CD1c-positive myeloid dendritic cell (primary cell): ENCODE data around the gene CETN1.

Experiments
- DNase-seq: peaks from one replicate; pipeline ENCODE4 v3.0.0-alpha.2; 2016; ENCODE audit errors: extremely low spot score

The CETN1 gene

DNA sequence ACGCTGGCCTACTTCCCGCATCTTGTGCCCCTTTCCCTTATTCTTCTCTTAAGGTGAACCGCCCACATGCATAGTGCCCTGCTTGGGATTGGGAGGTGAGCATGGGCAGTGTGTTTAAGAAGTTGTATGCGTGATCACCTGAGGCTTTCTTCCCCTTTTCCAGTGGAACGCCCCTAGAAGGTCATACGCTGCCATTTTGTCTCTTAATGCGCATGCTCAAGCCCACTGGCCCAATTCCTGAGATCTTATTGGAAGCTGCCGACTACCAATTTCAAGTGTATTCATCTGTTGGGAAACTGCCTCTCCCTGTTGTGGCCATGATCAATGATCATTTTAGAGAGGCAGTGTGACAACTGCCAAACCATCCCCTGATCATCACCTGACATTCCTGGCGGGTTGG lies 3.3 kb upstream of the CETN1 start:
- DNase-seq, result no peak

GRCh38 chr18:577643-578375 lies 2.4 kb upstream of the CETN1 start:
- no peak for DNase-seq

DNA sequence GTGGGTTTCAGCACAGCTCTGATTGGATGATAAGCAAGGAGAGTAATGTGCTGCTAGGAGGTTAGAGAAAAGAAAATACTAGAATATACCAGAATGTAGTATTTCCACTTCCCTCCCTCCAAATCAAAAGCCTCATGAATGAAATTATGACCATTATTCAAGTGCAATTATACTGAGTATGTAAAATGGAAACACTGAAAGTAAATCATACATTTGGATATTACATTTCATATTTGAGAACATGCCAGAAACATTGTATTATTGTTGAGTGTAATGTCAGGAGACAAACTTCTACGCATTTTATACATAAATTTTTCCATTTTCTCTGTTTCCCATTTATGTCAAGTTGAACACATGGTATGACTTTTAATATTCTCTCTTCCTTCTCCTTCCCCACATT lies 942 bp upstream of the CETN1 start:
- DNase-seq, result no peak

- DNase-seq, result no peak
Observed at GRCh38 chr18:581096-581495, 916 bp downstream of the CETN1 start.

GRCh38 chr18:582465-582864 lies 2.3 kb downstream of the CETN1 start:
- no peak for DNase-seq

DNA sequence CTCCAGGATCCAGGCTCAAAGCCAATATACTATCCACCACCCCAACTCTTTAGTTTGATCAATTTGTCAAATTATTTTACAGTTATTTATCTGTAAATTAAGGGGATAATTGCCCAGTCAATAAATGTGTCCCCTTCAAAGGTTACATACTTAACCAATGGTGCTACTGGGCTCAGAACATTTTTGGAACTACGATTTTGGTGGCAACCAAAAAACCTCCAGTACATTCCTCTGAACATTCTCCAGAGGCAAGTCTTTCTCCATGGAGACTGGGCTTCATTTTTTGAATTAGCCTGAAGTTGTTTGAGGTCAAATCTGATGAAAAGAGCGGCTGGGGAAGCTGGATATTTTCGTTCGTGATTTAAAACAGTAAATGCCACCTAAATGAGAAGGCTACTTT lies 14.9 kb downstream of the CETN1 start:
- no peak for DNase-seq

DNA sequence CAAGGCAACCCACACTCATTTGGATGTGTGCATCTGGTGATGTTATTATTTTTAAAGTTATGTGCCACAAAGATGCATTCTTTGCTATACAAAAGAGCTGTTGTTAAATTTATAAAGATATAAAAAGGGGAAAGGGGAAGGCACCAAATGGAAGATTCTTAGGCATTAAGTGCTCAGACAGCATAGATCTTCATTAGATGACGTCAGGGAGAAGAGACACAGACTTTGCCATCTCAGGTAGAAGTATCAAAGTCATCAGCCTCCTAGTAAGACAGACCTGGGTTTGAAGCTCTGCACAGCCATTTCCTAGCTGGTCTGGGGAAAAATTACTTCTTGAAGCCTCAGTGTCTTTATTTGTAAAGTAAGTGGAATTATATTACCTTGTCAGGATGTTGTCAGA lies 15.4 kb downstream of the CETN1 start:
- DNase-seq, result no peak

- peak; percentile 42 for DNase-seq
Observed at GRCh38 chr18:596288-596881, 16.2 kb downstream of the CETN1 start.

- DNase-seq, result no peak
Observed at GRCh38 chr18:598124-598589, 18.0 kb downstream of the CETN1 start.

- no peak for DNase-seq
Observed at GRCh38 chr18:600107-600506, 19.9 kb downstream of the CETN1 start.

- DNase-seq, result no peak
Observed at GRCh38 chr18:604771-605170, 24.6 kb downstream of the CETN1 start.

DNA sequence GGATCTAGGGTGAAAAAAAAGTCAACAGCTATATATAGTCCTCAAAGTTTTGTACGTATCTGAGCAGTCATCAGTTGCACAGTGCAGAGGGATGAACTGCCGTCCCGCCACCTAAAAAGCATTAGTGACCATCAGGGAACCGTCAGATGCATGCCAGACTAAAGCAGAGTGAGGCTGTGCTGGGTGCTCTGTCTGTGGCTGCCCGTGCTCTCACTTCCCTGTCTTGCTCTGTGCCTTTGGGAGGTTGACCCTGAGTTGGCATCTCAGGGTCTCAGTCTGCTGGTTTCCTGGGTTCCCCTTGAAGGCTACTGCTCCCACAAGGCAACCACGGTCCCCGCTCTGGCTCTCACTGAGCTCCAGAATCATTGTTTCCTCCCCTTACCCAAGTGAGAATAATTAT lies 27.8 kb downstream of the CETN1 start:
- peak; percentile 25 for DNase-seq

DNA sequence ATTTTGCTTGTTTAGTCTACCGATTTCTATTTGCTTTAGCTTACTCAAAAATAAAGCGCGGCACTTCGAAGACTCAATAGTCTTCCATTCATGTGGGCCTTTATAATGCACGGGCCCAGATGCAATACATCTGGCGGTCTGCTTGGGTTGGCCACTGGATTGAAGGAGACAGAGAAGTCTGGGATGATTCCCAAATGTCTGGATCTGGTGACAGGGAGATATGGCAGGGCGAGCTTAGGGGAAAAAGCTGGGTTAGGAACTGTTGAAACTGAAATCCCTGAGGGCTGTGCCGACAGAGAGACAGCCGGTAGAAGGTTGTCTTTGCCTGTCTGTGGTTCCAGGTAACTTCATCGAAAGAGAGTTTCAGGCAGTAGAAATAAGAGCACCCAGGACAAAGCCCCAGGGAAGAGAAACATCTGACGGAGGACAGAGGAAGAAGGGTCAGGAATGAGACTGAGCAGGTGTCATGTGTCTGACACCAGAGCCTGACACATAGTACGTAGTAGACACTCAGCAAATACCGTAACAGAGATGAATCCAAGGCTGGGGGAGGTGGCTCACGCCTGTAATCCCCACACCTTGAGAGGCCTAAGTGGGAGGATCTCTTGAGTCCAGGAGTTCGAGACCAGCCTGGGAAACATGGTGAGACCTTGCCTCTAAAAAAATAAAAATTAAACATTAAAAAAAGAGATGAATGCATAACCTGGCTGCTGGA lies 30.2 kb downstream of the CETN1 start:
- no peak for DNase-seq

DNA sequence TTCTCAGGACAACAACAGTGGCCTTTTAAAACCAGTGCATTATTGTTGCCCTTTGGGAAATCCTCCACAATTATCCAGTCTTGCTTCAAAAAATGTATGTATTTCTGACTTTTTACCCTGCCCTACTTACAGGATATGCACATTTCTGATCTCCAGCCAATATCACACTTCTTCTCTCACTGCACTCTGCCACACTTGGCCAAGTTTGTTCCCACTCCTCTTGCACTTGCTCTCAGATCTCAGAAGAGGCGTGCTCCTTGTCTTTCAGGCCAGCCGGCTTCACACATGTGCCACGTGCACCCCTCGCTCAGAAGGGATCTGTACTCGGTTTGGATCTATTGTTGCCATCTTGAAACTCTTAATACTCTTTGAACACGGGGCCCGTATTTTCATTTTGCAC lies 32.0 kb downstream of the CETN1 start:
- DNase-seq, result no peak

DNA sequence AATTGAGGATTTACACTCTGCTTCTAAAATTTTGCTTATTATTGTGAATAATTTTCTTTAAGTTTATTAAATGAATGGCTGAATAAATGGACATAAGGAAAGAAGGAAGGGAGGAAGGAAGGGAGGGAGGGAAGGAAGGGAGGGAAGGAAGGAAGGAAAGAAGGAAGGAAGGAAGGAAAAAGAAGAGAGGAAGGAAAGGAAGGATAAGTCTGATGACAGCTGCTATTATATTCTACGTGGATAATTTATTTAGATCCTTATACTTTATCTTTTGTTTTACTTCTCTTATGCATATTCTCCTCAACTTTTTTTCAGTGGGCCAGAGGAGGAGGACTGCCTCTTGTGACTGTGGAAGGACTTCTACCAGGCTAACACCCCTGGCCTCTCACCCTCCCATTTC lies 34.0 kb downstream of the CETN1 start:
- no peak for DNase-seq

GRCh38 chr18:615092-615521 lies 34.9 kb downstream of the CETN1 start:
- DNase-seq, result peak; percentile 86

GRCh38 chr18:615773-616172 lies 35.6 kb downstream of the CETN1 start:
- DNase-seq, result peak; percentile 41

- peak; percentile 60 for DNase-seq
Observed at GRCh38 chr18:616380-616995, 36.3 kb downstream of the CETN1 start.

- no peak for DNase-seq
Observed at GRCh38 chr18:617970-618504, 37.9 kb downstream of the CETN1 start.

DNA sequence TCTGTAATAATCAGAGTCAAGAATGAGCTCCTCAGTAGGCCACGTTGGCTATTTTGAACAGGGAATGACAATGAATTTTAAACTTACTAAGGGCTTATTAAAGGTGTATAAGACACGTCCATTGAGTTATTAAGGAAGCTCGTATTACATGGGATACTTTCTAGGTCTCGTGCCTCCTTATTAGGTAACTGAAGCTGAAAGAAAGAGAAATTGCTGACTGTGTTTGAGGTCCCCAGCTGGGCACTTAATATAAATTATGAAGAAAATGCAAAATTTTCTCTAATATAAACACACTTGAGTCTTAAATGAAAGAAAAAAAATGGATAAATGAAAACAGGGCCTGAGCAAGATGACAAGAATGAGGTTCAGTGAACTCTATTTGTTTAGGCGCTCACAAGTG lies 38.4 kb downstream of the CETN1 start:
- no peak for DNase-seq

DNA sequence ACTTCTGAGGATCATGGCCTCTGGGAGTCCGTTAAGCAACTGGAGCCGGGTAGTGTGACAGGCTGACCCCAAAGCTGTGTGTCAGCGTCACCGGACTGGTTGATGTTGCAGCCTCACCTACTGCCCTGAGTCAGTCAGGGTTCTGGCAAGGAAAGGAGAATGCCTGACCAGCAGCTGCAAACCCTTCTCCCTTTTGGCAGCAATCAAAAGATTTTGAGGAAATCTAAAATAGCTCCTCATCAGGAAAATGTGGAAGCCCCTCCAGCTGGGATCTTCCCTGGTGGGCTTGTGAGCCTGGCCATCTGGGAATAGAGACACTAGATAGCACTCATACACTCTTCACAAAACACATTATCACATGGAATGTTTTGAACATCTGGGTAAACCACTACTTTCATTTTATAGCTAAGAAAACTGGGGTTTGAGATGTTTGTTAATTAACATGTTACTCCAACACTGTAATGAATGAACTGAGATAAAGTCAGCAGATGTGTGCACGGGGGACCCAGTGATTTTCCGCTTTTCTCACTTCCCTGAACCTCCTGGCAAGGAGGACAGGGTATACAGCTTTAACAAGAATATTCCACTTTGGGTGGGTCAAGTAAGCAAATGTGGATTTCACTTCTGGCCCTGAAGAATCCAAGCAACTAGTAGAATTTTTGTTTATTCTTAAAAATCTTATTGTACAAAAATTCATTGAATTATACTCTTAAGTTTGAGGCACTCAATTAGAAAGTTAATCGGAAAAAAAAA lies 41.3 kb downstream of the CETN1 start:
- no peak for DNase-seq

GRCh38 chr18:622289-622688 lies 42.1 kb downstream of the CETN1 start:
- DNase-seq, result no peak
